GM12878 (cell line): Measurements from ENCODE around the gene AFAP1. TPM values are rescaled to one million over a fixed set of nuclear protein-coding genes. Genes with fewer than 3 reads are reported as not detected.

Source experiments
- ATAC-seq: fragments of 200-7000 bp; cut with Tn5 transposase; 3 replicates; pipeline ENCODE4 v1.9.1; 2020; ENCODE audit warnings: mild to moderate bottlenecking, moderate library complexity
- BruUV-seq: library from RNA; stranded (reverse); fragments of 400-500 nt; replicated peaks from 2 replicates; lab custom pipeline; 2021; lab: Mats Ljungman, UMichigan
- CTCF ChIA-PET: fragments of 300-600 bp; sonication (Branson Sonifier 250); formaldehyde crosslinking; extraction: SDS; loops from one replicate; lab custom pipeline; 2021; ENCODE audit warnings: inconsistent platforms; lab: Yijun Ruan, JAX
- POLR2A ChIA-PET: fragments of 350-600 bp; formaldehyde crosslinking; extraction: SDS; loops from one replicate; lab custom pipeline; 2021; ENCODE audit warnings: inconsistent platforms; lab: Charles Lee
- RAD21 ChIA-PET: fragments of 300-600 bp; sonication (Branson Sonifier 250); formaldehyde crosslinking; loops from one replicate; lab custom pipeline; 2023; ENCODE audit warnings: antibody characterized with exemption; ENCODE audit not compliant: unreplicated experiment; lab: Charles Lee
- SMC1A ChIA-PET: fragments of 300-600 bp; sonication (Branson Sonifier 250); formaldehyde crosslinking; loops from one replicate; lab custom pipeline; 2023; ENCODE audit not compliant: unreplicated experiment, uncharacterized antibody; lab: Charles Lee
- DNase-seq: peaks from one replicate; pipeline ENCODE4 v3.0.0-alpha.2; 2011; ENCODE audit warnings: low read depth, low spot score
- FAIRE-seq: peaks from 3 replicates; lab custom pipeline; 2011; peaks lifted over from hg19 to GRCh38; lab: Jason Lieb, UNC
- H2AFZ ChIP-seq: 2 replicates; pipeline ENCODE4 v1.6.0; 2011; ENCODE audit warnings: low read depth, low read length, control low read depth; ENCODE audit not compliant: control insufficient read depth
- H3K27ac ChIP-seq: 2 replicates; pipeline ENCODE4 v1.5.1; 2011; ENCODE audit warnings: control low read depth; ENCODE audit not compliant: control insufficient read depth, insufficient read depth
- H3K27me3 ChIP-seq, 2 experiments: replicated peaks in 1 of 2; 2 replicates each; pipeline versions ENCODE4 v1.6.0 to v1.6.1; 2011; ENCODE audit warnings: low read length in 1 of 2; ENCODE audit not compliant: control insufficient read depth in 2 of 2, insufficient read depth in 2 of 2
- H3K36me3 ChIP-seq, 2 experiments: 2 replicates each; pipeline ENCODE4 v1.5.1; 2011; ENCODE audit warnings: low read length in 1 of 2; ENCODE audit not compliant: control insufficient read depth in 2 of 2, insufficient read depth in 2 of 2
- H3K4me1 ChIP-seq: 2 replicates; pipeline ENCODE4 v1.6.1; 2011; ENCODE audit warnings: mild to moderate bottlenecking, low read length, moderate library complexity, mixed read lengths; ENCODE audit not compliant: control insufficient read depth, insufficient read depth
- H3K4me2 ChIP-seq: 2 replicates; pipeline ENCODE4 v1.6.0; 2011; ENCODE audit warnings: control low read depth; ENCODE audit not compliant: control insufficient read depth, insufficient read depth
- H3K4me3 ChIP-seq: fragments of 200-600 bp; sonication (generic); 2 replicates; pipeline ENCODE4 v1.5.1; 2016
- H3K79me2 ChIP-seq: 2 replicates; pipeline ENCODE4 v1.6.0; 2011; ENCODE audit warnings: low read length; ENCODE audit not compliant: control insufficient read depth, insufficient read depth
- H3K9ac ChIP-seq: 2 replicates; pipeline ENCODE4 v1.8.0; 2011; ENCODE audit warnings: low read length, control low read depth, mixed read lengths; ENCODE audit not compliant: control insufficient read depth, insufficient read depth
- H3K9me3 ChIP-seq: replicated peaks from 3 replicates; pipeline ENCODE4 v1.5.1; 2011; ENCODE audit warnings: mild to moderate bottlenecking, low read length; ENCODE audit not compliant: control insufficient read depth, insufficient read depth
- H4K20me1 ChIP-seq: 2 replicates; pipeline ENCODE4 v1.6.0; 2011; ENCODE audit not compliant: control insufficient read depth, insufficient read depth
- ATF3 ChIP-seq: IDR thresholded peaks from 2 replicates; pipeline ENCODE4 v1.6.1; 2011; ENCODE audit warnings: low read depth, mild to moderate bottlenecking, low read length, moderate library complexity, borderline replicate concordance; ENCODE audit errors: extremely low read depth
- BHLHE40 ChIP-seq, 2 experiments: fragments of 450-650 bp in 1 of 2; IDR thresholded peaks; 2 replicates each; pipeline ENCODE4 v1.6.1; 2011 to 2017; ENCODE audit warnings: low read depth in 2 of 2, borderline replicate concordance in 1 of 2, improper control_type of control experiment in 1 of 2, low read length in 1 of 2, mild to moderate bottlenecking in 1 of 2
- CBX3 ChIP-seq: fragments of 200-600 bp; sonication (generic); IDR thresholded peaks from 2 replicates; pipeline ENCODE4 v1.6.1; 2016; ENCODE audit warnings: low read depth, borderline replicate concordance
- E2F8 ChIP-seq: fragments of 450-650 bp; IDR thresholded peaks from 2 replicates; pipeline ENCODE4 v1.6.1; 2018; ENCODE audit warnings: mild to moderate bottlenecking, low read depth, moderate library complexity; ENCODE audit not compliant: partially characterized antibody
- EP300 ChIP-seq, 2 experiments: fragments of 150-350 bp in 1 of 2; IDR thresholded peaks; 2 replicates each; pipeline ENCODE4 v1.6.1; 2011 to 2012; ENCODE audit warnings: low read depth in 2 of 2, low read length in 2 of 2, borderline replicate concordance in 1 of 2, improper control_type of control experiment in 1 of 2, inconsistent platforms in 1 of 2; ENCODE audit not compliant: control insufficient read depth in 1 of 2
- IRF3 ChIP-seq: fragments of 450-650 bp; IDR thresholded peaks from 2 replicates; pipeline ENCODE4 v1.6.1; 2014; ENCODE audit warnings: mild to moderate bottlenecking
- IRF5 ChIP-seq: fragments of 450-650 bp; IDR thresholded peaks from 2 replicates; pipeline ENCODE4 v1.6.1; 2017; ENCODE audit warnings: borderline replicate concordance
- NR2C2 ChIP-seq: IDR thresholded peaks from 2 replicates; pipeline ENCODE4 v1.6.1; 2011; ENCODE audit warnings: borderline replicate concordance, low read depth; ENCODE audit not compliant: control insufficient read depth, insufficient read length
- NR2F1 ChIP-seq: fragments of 450-650 bp; conservative IDR thresholded peaks from 2 replicates; pipeline ENCODE4 v1.6.1; 2017; ENCODE audit warnings: mild to moderate bottlenecking
- PML ChIP-seq: IDR thresholded peaks from 2 replicates; pipeline ENCODE4 v1.6.1; 2012; ENCODE audit warnings: low read length, inconsistent platforms
- REST ChIP-seq: IDR thresholded peaks from 2 replicates; pipeline ENCODE4 v1.6.1; 2012; ENCODE audit warnings: mild to moderate bottlenecking, low read depth, low read length
- SPI1 ChIP-seq: IDR thresholded peaks from 2 replicates; pipeline ENCODE4 v1.6.1; 2011; ENCODE audit warnings: low read depth, mild to moderate bottlenecking, low read length, moderate library complexity, borderline replicate concordance; ENCODE audit not compliant: insufficient read depth
- ZNF384 ChIP-seq: IDR thresholded peaks from 2 replicates; pipeline ENCODE4 v1.6.1; 2012; ENCODE audit warnings: low read depth, mild to moderate bottlenecking, low read length, improper control_type of control experiment, borderline replicate concordance
- WGBS: methylation state at CpG from one replicate; pipeline ENCODE4 v1.1.6; 2016; ENCODE audit warnings: low lambda C conversion rate; ENCODE audit not compliant: insufficient replicate concordance, insufficient coverage; ENCODE audit errors: missing lambda C conversion rate; 5-methylcytosine and 5-hydroxymethylcytosine counted together
- in situ Hi-C: fragments of 300-500 bp; cut with MboI; formaldehyde crosslinking; loops from 9 replicates; pipeline ENCODE4 v1.14.3; 2018; ENCODE audit warnings: mixed read lengths
- intact Hi-C: fragments of 100-400 bp; cut with micrococcal nuclease; formaldehyde crosslinking; loops from one replicate; pipeline ENCODE4 v1.14.2; 2022; ENCODE audit not compliant: unreplicated experiment
- polyA plus RNA-seq, 11 experiments: library from polyadenylated mRNA; depleted of rRNA in 4 of 11; unstranded in 6 of 11; stranded (reverse) in 5 of 11; fragments of >200 nt; fragmentation: Nextera tagmentation in 4 of 11; fragmentation: Illumina TruSeq in 1 of 11; extraction: Ambion mirVana in 4 of 11; extraction: Trizol in 1 of 11; gene quantifications; 1 replicate in 1 of 11; 2 replicates in 10 of 11; pipeline versions ENCODE4 v1.2.1 to v1.2.3, GENCODE V29; 2011 to 2016; ENCODE audit warnings: inconsistent platforms in 2 of 11, missing spikeins in 2 of 11, low read depth in 1 of 11
- total RNA-seq, 4 experiments: library from RNA; depleted of rRNA in 3 of 4; stranded (reverse); fragments of >200 nt in 3 of 4; fragmentation: Illumina TruSeq in 1 of 4; extraction: Trizol in 1 of 4; gene quantifications; 2 replicates each; pipeline versions ENCODE4 v1.2.1 to v1.2.3, GENCODE V29; 2013 to 2021

Gene AFAP1
- total and polyA plus RNA-seq, 10 of the 15 experiments (the other 5 are each of a cell fraction or from before 2014, with no cell fraction given) = 0.02 to 0.23 (median 0.09) TPM; not detected in 1

GRCh38 chr4:7786517-7786916, 153.1 kb downstream of the AFAP1 start (continued):
- TF ChIP-seq E2F8 = no peak

- Histone ChIP-seq H3K36me3 (no peaks in the 10 kb centered on the region), H3K9ac (no peak overlapping the region), H2AFZ (no peak overlapping the region), H3K9me3 (no peaks in the 10 kb centered on the region), H3K4me3 (no peak overlapping the region), H3K4me1 (peaks cover 15% of the 10 kb centered on the region), H3K27me3 (no peaks in the 10 kb centered on the region; a peak in 2 of 4 replicates), H3K27ac (no peak overlapping the region), H3K4me2 (no peak overlapping the region), H4K20me1 (no peaks in the 10 kb centered on the region), H3K79me2 (no peaks in the 10 kb centered on the region)
- FAIRE-seq (no peak), ATAC-seq (no peak), DNase-seq (no peak)
- 27% methylated on average over 10 of the region's 10 CpGs for WGBS
- in situ Hi-C loops = no loop called here
- intact Hi-C loops = no loop called here
- CTCF ChIA-PET = no interaction called here
- no TSS peak for BruUV-seq
- RAD21 ChIA-PET = no interaction called here
- SMC1A ChIA-PET = no interaction called here
- POLR2A ChIA-PET = no interaction called here
- TF ChIP-seq NR2F1 = no peak
- TF ChIP-seq PML = no peak
- no peak for TF ChIP-seq EP300 (IDR thresholded peaks at IDR 0.05; ENCODE audit: borderline replicate concordance in 1 of 2, control insufficient read depth in 1 of 2, low read depth in 2 of 2, low read length in 2 of 2)
- TF ChIP-seq REST = no peak
- no peak for TF ChIP-seq SPI1
- TF ChIP-seq BHLHE40 (IDR thresholded peaks at IDR 0.05; ENCODE audit: borderline replicate concordance in 1 of 2, low read depth in 2 of 2, low read length in 1 of 2) = no peak
- TF ChIP-seq CBX3 = no peak
- no peak for TF ChIP-seq ATF3
- no peak for TF ChIP-seq NR2C2
- TF ChIP-seq IRF3 = no peak
- TF ChIP-seq ZNF384 = no peak
- TF ChIP-seq IRF5 = no peak
Observed at GRCh38 chr4:7786040-7786439, 153.6 kb downstream of the AFAP1 start.
